T-helper 1 cell treated with Interleukin-12 subunit alpha and Interleukin-12 subunit beta and Interleukin-4 antibody, amounts not matched to agents 30 ng/mL and 1 ng/mL, for 36 hours (primary cell): ENCODE measurements around the gene NFYB. TPM values are rescaled to one million over a fixed set of nuclear protein-coding genes. Genes with fewer than 3 reads are reported as not detected.
"Not testable (repeated sequence)": the region's sequence is repeated elsewhere in the genome, so short reads cannot be mapped to it uniquely, and the experiment has no call there.

ENCODE experiments used
- intact Hi-C: fragments of 100-400 bp; cut with micrococcal nuclease; formaldehyde crosslinking; loops from one replicate; pipeline ENCODE4 v1.15.1; 2024
- total RNA-seq: library from RNA; stranded (reverse); gene quantifications from 2 replicates; pipeline ENCODE4 v1.2.3, GENCODE V29; 2022

The NFYB gene
- total RNA-seq, 1 donor from 2014 or later = 18.4 TPM

DNA sequence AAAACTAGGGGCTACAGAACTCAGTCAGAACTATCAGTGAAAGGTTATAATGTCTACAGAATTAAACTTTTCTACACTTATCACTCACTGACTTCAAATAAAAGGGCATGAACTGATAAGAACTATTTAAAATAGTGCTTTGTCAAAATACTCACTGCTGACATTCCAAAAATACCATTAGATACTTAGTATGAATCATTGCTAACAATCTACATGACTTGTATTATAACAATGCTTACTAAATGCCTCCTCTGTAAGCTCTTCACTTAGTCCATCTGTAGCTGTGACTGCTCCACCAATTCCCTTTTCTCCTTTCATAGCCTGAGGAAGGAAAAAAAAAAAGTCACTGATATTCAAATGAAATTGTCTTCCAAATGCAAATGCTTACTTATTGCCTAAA lies 17.0 kb downstream of the NFYB start:
- intact Hi-C loops = no loop called here

DNA sequence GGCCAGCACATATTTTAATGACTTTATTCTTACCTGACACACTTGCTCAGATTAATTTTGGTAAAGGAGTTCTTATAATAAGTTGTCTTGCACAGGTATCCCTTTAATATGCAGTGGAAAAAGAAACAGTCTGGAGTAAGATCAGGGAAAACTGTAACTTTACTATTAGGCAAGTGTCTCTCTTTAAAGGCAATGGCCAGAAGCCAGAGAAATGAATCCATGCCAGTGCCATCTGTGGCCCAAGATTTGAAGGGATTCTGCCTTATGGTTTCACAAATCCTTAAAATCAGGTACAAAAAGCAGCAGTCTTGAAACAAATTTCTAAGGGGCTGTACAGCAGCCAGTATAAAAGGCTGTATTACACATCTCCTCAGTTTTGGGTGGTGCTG lies 22.4 kb downstream of the NFYB start:
- intact Hi-C loops = no loop called here

DNA sequence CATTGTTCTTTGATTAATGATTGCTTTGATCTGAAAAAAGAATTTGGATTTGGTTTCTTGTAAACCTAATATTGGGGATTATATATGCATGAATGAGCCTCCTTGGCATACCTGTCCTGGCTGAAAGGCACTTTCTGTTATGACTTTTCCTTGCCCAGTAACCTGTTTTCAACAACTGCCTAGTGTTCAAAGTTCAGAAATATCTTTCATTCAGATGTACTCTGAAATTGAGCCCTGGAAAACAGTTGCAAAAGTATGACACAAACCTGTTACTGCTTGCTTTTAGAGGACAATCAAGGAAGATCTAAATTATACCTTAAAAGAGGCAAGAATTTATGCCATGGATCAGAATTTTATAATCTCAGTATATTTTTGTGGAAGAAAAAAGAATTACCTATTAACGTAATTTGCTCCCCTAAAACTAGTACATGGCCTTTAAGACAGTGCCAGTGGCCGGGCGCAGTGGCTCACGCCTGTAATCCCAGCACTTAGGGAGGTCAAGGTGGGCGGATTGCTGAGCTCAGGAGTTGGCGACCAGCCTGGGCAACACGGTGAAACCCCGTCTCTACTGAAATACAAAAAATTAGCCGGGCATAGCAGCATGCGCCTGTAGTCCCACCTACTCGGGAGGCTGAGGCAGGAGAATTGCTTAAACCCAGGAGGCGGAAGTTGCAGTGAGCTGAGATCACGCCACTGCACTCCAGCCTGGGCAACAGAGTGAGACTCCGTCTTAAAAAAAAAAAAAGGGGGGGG lies 23.0 kb downstream of the NFYB start:
- intact Hi-C loops = not testable (repeated sequence)

DNA sequence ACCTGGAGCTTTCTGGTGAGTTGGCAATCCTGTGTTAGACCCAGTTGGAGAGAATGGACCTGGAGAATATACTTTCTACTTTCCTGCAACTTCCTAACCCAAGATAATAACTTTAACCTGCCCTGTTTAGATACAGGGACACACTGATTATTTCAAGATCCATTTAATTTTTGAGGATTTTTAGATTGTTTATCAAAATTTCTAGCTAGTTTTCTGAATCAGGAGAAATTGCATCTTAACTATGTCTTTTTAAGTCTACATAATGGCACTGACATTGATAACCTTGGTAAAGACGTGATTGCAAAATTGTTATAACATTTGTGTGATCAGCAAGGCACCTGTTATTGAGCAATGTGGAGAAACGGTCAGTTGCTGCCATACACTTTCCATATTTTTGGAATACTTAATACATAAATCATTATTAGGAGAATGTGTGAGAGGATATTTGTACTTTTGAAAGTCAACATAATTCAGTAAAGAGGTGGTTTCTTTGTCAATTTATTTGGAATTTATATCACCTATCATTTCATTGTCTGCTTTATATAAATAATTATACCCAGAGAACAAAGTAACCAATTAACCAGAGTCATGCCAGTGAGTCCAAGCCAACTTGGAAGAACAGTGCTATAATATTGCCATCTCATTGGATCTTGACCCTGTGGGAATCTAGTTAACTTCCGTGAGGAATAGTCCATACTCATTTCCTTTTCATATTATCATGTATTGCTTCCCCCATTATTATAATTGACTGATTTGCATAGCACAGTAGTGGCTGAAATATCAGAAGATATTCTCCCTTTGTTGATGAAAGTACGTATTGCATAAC lies 28.4 kb downstream of the NFYB start:
- intact Hi-C loops = loop anchor here (1.0 kb wide), 6 partner anchors 45 to 231 kb away; partner anchors contain the start of genes HCFC2, HSP90B1 and TDG

DNA sequence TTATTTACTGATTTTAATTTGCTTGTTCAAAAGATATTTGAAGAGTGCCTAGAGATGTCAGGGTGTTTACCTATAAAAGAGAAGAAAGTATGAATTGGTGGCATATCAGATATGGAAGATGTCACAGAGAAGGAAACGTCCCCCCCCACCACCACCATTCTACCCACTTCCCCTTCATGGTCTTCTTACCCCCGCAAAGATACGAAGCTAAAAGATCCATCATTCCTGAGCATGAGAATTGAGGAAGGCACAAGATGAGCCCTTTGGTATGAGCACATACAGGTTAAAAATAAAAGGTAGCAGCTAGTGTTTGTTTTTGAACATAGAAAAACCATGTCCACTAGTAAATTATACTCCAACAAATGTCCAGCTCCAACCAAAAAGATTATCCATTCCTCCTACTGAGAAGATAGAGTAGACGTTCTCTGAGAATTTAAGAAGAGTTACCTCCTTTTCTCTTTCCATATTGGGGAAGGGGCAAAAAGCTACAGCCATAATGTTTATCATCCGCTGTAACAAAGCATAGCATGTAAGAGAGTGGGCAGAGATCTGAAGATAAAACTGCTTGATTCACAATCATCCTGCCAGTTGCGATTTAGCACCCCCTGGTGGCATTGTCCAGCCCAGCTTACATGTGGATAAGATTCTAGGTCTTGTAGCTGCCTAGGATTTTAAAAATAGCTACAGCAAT lies 29.1 kb downstream of the NFYB start:
- intact Hi-C loops = loop anchor here (1.0 kb wide), 6 partner anchors 45 to 231 kb away; partner anchors contain the start of genes HCFC2, HSP90B1 and TDG

DNA sequence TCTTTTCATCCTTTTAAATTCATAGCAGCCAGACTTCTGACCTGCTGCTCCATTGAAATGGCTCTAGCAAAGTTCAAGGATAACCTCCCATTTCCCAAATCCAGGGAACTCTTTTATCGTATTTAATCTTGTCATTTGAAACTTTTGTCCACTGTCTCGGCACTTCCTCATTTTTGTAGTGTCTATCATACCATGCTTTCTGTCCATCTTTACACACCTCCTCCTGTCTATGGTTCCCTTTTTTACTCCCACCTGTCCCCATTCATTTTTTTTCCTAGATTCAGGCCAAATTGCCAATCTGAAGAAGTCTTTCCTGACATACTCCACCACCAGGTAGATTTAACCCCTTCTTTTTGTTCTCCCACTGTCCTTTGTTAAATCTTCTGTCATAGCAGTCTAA lies 31.0 kb downstream of the NFYB start:
- intact Hi-C loops = no loop called here

DNA sequence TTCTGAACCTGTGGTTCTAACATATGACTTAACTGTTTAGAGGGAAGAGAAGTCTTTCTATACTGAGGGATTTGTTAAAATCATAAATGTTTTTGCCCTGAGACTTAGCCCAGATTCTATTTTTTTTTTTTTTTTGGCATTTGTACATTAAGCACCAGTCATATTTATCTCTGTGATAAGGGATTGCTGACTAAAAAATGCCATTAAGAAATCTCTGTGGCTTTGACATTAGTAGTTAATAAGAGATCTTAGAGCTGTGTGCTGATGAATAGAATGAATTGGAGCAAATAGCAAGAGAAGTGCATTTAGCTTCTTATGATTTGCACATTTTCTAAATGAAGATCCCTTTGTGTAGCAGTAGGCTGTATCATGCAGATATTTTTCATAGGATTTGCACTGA lies 32.5 kb downstream of the NFYB start:
- intact Hi-C loops = loop anchor here (2.0 kb wide), 1 partner anchor 19 kb away; no protein-coding TSS in a partner anchor

DNA sequence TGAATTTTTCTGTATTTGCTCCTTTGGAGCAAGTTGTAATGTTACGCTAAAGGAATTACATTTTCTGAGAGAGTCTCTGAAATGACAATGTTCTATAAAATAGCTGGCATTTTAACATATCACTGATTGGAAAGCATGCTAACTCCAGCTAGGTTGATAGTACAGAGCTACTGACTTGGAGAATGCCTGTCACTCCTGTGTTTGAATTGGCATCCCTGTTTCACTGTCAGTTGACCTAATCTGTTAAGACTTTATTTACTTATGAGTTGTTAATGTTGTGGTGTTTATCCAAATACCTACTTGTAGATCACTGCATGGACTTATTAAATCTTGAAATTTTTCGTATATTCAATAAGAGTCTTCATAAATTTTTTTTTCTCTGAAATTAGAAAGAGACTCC lies 40.1 kb downstream of the NFYB start:
- intact Hi-C loops = no loop called here

DNA sequence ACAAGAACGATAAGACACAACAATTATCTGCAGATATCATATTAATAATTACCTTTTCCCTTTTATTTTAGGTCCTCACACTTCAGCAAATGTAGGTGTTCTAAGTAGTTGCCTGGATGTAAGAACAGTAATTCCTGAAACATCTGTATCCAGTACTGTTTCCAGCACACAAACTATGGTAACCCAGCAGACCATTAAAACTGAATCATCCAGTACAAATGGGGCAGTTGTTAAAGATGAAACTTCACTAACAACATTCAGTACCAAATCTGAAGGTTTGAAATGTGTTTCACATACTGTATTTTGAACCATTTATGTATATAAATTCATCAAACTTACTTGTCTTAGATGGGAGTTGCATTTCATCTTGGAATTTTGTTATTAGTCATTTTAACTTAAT lies 42.7 kb downstream of the NFYB start:
- intact Hi-C loops = no loop called here

DNA sequence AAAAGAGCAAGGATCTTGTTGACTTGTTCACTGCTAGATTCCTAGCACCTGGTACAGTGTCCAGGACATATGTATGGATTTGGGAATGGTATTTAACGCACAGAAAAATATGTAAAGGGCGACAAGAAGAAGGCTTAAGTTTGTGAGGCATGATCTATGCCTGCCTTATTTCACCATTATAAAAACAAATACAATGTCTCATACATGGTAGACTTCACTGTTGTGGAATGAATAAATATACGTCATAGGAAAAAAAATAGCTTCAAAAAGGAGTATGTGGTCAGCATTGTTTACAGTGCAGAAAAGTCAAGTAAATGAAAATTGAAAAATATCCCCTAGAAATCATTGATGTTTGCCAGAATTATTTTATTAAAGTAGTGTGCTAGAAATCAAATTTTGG lies 43.7 kb downstream of the NFYB start:
- intact Hi-C loops = no loop called here

DNA sequence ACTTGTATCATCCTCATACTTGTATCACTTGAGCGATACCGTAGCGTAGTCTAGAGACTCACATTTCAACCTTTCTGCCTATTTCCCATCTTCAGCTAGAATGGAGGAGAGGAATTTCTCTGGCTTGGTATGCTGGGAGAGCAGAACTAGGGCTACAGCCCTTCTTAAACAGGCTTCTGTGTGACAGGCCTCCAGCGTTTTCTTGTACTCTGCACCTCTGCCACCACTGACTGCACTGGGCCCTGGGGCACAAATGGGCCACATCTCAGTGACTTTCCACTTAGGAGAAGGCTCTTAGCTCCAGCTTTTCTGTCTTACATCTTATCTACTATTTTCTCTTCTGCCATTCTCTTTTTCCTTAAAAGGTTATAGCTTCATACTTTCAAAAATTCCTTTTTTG lies 46.9 kb downstream of the NFYB start:
- intact Hi-C loops = no loop called here

DNA sequence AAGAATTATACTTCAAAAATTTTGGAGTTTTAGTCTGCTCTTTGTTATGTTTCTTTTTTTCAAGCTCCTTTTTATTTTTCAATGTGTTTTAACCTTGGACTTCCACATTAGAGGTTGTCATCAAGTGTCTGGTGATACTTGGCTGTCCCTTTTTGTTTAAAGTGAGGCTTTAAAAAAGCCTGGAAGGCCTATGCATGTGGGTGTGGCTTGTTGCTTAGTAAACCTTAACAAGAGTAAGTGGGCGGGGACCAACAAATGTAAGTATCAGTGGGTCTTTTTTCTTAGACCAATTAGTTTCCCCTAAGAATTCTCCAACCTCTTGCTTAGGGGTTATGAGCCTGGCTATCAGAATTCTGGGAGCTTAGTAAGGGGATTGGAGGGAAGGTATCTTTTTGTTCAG lies 47.3 kb downstream of the NFYB start:
- intact Hi-C loops = no loop called here

DNA sequence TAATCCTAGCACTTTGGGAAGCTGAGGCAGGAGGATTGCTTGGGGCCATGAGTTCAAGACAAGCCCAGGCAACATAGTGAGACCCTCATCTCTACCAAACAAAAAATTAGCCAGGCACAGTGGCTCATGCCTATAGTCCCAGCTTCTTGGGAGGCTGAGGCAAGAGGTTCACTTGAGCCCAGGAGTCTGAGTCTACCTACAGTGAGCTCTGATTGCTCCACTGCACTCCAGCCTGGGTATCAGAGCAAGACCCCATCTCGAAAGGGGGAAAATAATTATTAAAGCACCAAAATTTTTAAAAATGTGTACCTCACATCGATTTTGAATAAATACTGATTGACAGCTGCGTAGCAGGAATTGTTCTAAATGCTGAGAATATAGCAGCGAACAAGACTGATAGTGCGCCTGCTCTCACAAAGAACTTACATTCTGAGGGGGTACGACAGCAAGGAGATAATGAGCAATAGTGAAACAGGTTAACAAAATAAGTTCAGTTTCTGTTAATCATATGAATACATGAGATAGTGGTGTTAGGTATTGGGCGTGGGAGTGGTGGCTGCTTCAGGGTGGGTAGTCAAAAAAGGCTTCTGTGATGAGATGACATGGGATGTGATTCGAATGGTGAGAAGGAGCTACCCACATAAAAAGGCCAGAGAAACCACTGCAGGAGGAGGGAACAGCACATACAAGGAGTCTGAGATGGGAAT lies 54.1 kb downstream of the NFYB start:
- intact Hi-C loops = no loop called here

DNA sequence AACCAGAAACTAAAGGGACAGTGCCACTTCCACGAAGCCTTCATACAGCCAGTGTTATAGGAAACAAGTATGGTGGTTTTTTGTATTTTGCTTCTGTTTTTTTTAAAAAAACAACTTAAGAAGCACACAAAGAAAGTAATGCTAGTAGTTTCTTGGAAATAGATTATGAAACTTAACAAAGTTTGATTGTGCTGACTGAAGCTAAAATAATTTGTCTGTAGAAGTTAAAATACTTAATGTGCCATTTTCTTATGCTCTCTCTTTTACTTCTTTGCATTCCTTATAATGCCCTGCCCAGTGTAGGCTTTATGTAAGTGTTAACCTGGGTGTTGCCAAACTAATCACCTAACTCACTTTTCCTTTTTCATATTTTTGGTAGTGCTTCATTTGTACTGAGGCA lies 57.2 kb downstream of the NFYB start:
- intact Hi-C loops = no loop called here

DNA sequence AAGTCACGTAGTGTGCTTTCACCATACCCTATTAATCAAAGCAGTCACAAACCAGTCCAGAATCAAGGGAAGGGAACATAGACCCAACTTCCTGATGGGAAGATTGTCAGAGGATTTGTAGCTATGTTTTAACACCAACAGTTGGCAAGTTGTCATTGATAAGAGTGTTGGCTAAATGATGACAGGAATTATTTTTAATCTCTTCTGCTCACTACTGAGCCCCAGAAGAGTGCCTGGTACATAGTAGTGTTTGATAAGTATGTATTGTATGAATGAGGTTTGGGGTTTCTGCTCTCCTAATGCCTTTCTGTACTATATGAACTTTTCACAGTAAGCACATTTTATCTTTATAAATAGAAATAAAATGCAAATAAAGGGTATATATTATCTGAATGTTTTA lies 59.0 kb downstream of the NFYB start:
- intact Hi-C loops = no loop called here

DNA sequence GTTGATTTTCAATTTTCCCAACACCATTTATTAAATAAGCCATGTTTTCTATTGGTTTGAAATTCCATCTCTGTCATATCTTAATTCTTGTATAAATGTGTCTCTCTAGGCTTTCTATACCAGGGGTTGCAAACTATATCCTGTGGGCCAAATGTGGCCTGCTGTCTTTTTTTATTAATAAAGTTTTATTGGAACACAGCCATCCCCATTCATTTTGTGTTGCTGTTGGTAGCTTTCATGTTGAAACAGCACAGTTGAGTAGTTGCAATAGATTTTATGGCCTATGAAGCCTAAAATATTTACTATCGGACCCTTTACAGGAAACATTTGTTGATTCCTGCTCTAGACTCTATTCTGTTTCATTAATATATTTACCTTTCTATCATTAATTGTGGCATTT lies 64.3 kb downstream of the NFYB start:
- intact Hi-C loops = no loop called here

DNA sequence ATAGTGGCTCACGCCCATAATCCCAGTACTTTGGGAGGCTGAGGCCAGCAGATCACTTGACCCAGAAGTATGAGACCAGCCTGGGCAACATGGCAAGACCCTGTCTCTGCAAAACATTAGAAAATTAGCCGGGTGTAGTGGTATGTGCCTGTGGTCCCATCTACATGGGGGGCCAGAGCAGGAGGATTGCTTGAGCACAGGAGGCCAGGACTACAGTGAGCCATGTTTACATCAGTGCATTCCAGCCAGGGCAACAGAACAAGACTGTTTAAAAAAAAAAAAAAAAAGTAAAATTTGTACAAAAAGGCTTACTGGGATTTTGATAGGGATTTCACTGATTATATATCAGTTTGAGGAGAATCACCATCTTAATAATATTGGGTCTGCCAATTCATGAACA lies 65.9 kb downstream of the NFYB start:
- intact Hi-C loops = no loop called here
